Activated CD8-positive, alpha-beta memory T cell treated with anti-CD3 and anti-CD28 coated beads, Interleukin-2, amount 50 U/mL, for 1 hour (primary cell): ENCODE data around the gene FGFR1OP2.

Experiments used
- DNase-seq: peaks from one replicate; pipeline ENCODE4 v3.0.0-alpha.2; 2020; ENCODE audit errors: extremely low read depth

The FGFR1OP2 gene

GRCh38 chr12:27003421-27004381 lies 65.4 kb downstream of the FGFR1OP2 start:
- no peak for DNase-seq

- DNase-seq = no peak
These were observed 67.2 kb downstream of the FGFR1OP2 start for GRCh38 chr12:27005495-27005894.

GRCh38 chr12:27006797-27007467 lies 68.7 kb downstream of the FGFR1OP2 start:
- no peak for DNase-seq

GRCh38 chr12:27008081-27008480 lies 69.8 kb downstream of the FGFR1OP2 start:
- DNase-seq = no peak

GRCh38 chr12:27009881-27010301 lies 71.6 kb downstream of the FGFR1OP2 start:
- DNase-seq = no peak

GRCh38 chr12:27012239-27012981 lies 74.1 kb downstream of the FGFR1OP2 start:
- DNase-seq = no peak

- no peak for DNase-seq
These were observed 74.6 kb downstream of the FGFR1OP2 start for GRCh38 chr12:27012982-27013255.

GRCh38 chr12:27013611-27014084 lies 75.4 kb downstream of the FGFR1OP2 start:
- DNase-seq = no peak

- DNase-seq = peak; percentile 84
These were observed 76.0 kb downstream of the FGFR1OP2 start, which contains the start of gene TM7SF3 for GRCh38 chr12:27014085-27014858. Gene TM7SF3, minus strand, starts transcription at chr12:27014384. Its CDS starts 216 bp downstream, at chr12:27014168.

- no peak for DNase-seq
These were observed 76.8 kb downstream of the FGFR1OP2 start for GRCh38 chr12:27014859-27015729.

- DNase-seq = no peak
These were observed 77.4 kb downstream of the FGFR1OP2 start for GRCh38 chr12:27015730-27016076.
